ENCODE results near the gene SARDH.
"Not testable (repeated sequence)": the region's sequence is repeated elsewhere in the genome, so short reads cannot be mapped to it uniquely, and the experiment has no call there.

Gene SARDH

GRCh38 chr9:133631111-133631510 lies 107.0 kb downstream of the SARDH start:
- DNase-seq (ENCODE audit: low spot score), result no peak

DNA sequence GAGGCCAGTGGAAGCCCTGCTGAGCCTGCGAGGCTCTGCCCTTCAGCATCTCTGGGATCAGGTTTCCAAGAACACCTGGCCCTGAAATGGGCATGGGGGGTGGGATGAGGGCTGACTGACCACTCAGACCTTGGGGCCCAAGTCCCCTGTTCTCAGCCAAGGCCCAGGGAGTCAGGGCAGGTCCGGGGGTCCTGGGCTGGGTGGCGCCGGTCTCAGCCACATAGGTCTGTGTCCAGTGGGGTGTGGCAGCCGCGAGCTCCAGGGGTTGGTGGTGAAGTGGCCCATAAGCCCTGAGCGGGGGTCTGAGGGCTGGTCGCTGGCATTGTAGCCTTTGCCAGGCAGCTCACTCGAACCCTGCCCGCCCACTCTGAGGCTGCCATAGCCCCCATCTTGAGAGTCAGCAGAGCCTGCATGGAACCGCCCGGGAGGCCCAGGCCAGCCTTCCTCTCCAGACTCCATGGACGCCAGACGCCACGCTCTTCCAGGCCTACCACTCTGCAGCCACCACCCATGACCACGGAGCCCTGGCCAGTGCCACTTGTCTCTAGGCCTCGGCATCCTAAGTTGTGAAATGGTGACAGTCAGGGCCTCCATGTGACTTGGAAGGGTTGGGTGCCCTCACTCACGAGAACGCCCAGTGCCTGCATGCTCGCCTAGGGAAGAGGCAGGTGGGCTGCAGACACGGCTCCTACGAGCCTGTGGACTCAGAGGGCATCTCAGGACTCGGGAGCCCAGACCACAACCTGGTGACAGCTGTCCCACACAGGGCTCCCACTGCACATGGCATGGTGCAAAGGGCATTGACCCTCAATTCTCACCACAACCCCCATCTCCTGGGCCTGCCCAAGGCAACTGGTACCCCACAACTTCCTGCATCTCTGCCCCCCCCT lies 108.7 kb downstream of the SARDH start:
- DNase-seq (ENCODE audit: low spot score), result no peak

GRCh38 chr9:133628766-133629165 lies 109.4 kb downstream of the SARDH start:
- no peak for DNase-seq (ENCODE audit: low spot score)

- DNase-seq (ENCODE audit: low spot score), result no peak
These were observed 110.8 kb downstream of the SARDH start for GRCh38 chr9:133627341-133627740.

- not testable (repeated sequence) for DNase-seq (ENCODE audit: low spot score)
These were observed 112.1 kb downstream of the SARDH start for GRCh38 chr9:133626008-133626407.

DNA sequence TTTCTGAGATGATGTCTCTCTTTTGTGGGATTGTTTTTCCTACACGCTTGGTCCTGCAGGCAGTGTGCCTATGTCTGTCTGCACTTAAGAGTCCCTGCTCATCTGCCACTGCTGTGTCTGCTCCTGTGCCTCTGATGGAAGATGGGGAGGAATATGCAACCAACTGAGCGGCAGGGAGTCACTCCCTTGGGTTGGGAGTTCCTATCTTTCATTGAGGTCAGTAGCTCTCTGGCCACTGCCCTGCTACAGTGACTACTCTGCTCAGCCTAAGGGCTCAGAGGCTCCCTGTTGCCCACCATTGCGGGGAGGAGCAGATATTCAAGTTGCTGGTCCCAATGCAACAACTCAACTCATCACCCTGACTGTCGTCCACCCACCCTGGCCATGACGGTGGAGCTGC lies 115.6 kb downstream of the SARDH start:
- no peak for DNase-seq (ENCODE audit: low spot score)

DNA sequence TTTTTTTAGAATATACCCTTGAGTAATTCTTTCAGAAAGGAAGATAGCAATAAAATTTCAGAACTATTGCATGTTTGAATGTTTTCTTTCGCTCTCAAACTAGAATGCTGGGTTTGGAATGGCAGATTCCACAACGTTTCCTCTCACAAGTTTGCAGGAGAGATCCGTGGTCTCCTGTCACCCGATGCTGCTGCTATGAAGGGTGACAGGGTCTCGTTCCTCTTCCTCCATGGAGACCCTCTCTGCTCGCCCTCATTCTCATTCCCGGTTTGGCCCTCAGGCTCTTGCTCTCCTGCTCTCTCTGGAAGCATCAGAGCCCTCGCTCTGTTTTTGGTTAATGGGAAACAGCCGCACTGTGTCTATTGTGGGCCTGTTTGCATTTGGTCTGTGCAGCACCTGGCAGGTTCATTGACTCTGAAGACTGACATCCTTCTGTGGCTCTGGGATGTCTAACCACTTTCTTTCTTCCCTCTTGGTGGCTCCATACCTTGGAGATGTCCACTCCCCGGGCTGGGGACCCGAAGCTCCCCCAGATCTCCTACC lies 116.4 kb downstream of the SARDH start:
- no peak for DNase-seq (ENCODE audit: low spot score)

DNA sequence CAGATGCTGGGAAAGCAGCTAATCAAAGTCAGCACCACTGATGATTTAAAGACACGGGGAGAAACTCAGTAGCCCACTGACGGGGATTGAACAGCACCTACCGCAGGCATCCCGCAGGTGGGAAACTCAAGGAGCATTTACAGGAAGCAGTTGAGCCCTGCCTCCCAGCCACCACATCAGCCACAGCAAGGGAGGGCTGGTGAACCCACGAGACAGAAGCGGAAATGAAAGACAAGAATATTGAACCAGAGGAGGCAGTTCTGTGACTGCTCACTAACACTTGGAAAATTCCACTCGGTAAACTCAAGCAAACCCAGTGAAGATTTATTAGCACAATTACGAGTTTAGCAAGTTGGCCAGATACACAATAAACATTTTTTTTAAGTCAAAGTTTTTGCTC lies 118.4 kb downstream of the SARDH start:
- DNase-seq (ENCODE audit: low spot score), result peak; percentile 46

GRCh38 chr9:133618726-133619125 lies 119.4 kb downstream of the SARDH start:
- no peak for DNase-seq (ENCODE audit: low spot score)

- DNase-seq (ENCODE audit: low spot score), result no peak
These were observed 121.3 kb downstream of the SARDH start for GRCh38 chr9:133616643-133617405.

DNA sequence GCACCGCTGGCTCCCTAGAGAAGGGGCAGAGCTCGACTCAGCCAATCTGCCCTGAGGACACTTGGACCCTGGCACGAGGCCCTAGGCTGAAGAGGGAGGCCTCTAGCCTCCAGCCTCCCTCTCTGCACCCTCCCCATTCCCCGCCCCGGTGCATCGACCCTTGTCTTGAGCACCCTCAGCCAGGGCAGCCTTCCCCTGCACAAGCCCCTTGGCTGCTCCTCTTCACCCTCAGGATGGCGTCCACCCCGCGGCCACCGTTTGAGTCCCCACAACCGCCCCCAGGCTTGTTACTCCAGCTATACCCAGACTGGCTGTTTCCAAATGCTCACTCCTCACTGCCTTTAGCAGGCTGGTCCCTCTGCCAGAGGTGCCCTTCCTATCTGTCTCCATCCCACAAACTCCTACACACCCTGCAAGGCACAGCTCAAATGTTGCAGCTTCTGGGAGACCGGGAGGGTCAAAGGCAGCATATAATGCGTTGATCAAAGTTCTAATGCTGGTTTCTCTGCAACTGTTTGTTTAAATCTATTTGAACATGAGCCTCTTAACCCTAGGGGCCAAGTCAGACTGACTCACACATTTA lies 122.5 kb downstream of the SARDH start:
- no peak for DNase-seq (ENCODE audit: low spot score)

DNA sequence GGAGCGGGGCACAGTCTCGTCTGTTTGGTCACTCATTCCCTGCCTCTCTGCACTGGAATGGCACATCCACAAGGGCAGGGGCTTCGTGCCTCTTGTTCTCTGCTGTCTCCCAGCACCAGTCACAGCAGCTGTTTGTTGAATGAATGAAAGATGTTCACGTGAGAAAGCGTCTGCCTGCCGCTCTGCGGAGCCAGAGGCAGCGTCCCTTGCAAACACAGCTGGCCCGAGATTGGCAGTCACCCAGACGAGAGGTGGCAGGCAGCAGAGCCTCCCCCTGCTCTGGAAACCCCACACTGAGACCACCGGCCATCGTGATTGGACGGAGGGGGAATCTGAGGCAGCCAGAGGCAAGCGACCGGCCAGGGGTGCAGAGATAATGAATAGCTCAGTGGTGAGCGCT lies 123.0 kb downstream of the SARDH start:
- DNase-seq (ENCODE audit: low spot score), result no peak

GRCh38 chr9:133614678-133615077 lies 123.5 kb downstream of the SARDH start:
- DNase-seq (ENCODE audit: low spot score), result no peak

DNA sequence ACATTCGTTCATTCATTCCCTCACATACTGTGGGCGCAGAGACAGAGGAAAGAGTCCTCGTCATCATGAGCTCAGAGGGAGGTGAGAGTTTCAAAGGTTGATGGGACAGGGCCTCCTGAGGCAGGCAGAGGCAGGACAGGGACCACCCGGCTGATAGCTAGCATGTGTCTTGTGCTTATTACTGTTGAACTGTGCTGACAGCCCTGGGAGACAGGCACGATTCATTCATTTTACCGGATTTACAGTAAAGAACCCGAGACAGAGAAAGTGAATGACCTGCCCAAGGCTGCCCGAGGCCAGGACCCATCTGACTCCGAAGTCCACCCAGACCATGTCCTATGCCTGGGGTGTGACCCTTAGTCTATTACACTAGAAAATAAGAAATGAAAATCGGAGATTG lies 124.1 kb downstream of the SARDH start:
- no peak for DNase-seq (ENCODE audit: low spot score)

Data from CD4-positive, alpha-beta T cell treated with Interleukin-2 at 100 ng/mL for 4 hours (primary cell).